DMS153 treated with DMSO at 0.1 percent for 48 hours (cell line): Measurements from ENCODE around the gene NFYC.
"Not testable (repeated sequence)": the region's sequence is repeated elsewhere in the genome, so short reads cannot be mapped to it uniquely, and the experiment has no call there.

Experiments used
- DNase-seq: peaks from one replicate; lab custom pipeline; 2025; ENCODE audit not compliant: unreplicated experiment; lab: John Stamatoyannopoulos, UW

The NFYC gene

GRCh38 chr1:40664791-40665190 lies 26.7 kb upstream of the NFYC start:
- no peak for DNase-seq

- peak; percentile 96 for DNase-seq
These were observed 26.0 kb upstream of the NFYC start, which contains the start of gene RIMS3 for GRCh38 chr1:40665335-40666171. Gene RIMS3, minus strand, starts transcription at chr1:40665682. Its CDS starts 23,757 bp downstream, at chr1:40641925.

DNA sequence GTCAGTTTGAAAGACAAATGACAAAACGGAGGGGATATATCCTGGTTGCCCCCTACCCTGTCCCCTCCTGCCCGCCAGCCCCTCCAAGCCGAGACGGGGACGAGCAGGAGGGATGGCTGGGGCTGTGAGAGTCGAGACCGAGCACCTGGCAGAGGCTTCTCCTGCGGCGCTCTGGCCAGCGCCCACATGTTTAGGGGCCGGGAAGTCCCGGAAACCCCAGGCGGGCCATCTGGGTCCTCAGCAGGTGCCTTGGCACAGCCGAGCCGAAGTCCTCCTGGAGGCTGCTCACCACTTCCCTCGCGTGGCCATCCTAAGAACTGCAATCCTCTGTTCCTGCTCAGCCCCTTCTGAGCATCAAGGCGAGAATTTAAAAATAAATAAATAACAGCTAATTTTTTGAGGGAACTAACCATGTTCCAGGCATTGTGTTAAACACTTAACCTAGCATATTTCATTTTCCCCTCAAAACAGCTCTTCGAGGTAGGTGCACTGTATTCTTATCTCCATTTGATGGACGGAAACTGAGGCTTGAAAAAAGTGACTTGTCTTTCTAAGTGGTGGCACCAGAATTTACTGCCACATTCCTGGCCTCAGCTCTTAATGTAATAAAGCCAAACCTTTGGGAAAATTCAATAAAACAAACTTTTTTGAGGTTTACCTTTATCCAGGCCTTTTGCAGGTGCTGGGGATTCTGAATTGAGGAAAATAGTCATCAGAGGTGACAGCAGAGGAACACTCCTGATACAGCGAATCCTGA lies 22.6 kb upstream of the NFYC start:
- DNase-seq: peak; percentile 94

- no peak for DNase-seq
These were observed 18.1 kb upstream of the NFYC start for GRCh38 chr1:40673452-40673851.

DNA sequence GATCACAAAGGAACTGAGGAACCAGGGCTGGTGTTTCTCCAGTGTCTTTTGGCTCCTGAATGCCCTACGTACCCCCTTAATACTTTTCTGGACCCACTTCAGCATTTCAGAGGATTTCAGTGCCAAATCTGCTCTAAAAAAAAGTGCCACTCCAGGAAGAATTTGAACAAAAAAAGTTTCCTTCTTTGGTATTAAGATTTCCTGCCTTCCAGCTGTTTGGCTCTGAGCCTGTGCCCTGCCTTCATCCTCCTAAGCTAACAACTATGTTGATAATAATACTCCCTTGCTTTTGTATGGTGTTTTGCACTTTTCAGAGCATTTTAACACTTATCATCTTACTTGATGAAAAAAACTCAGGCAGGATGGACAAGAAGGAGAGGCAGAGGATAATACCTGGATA lies 15.0 kb upstream of the NFYC start:
- DNase-seq: no peak

DNA sequence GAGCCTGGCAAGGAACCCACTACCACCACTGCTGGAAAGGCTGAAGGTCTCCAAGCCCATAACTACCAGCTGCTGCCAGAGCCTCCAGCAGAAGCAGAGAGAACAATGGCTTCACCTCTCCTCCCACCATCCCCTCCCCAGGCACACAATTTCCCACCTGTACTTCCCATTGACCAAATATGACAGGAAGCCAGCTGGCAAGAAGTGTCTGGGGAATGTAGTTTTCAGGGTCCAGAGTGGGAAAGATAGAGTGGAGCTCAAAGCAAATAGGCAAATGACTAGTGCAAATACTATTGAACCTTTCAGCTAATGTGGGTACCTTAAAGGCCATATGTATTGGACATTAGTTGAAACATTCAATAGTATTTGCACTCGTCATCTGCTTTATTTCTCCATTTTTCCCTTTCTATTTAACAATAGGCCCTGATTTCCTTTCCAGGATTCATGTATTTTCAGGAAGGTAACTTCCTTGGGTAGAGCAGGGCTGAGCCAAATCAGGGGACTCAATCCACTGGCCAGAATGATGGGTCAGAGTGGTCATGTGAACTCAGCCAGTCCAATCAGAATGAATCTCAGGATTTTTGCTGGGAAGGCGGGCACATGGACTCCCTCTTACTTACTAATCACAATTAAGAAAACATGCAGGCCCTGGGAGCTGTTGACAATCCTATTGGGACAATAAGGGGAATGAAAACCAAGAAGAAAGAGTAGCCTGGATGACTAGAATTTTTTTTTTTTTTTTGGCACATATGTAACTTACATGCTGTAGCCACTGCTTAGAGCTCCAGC lies 12.1 kb upstream of the NFYC start:
- no peak for DNase-seq

DNA sequence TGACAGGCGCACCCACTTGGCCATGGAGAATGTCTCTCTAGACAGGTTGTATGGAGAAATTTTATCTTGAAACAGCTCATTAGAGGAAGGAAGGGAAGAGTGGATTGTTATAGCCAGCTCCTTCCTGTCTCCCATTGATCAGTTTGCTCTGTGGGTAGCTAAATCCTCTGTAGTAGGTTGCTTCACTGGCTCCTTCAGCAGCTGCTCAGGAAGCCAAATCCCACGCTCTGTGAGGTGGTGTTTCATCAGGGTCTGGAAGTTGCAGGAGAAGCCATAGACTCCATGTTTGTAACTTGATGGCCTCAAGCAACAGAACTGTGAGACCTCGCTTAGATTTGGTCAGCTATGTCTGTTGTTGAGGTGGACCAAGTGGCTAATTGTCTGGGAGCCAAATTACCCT lies 6.8 kb upstream of the NFYC start:
- no peak for DNase-seq

GRCh38 chr1:40687059-40687458 lies 4.4 kb upstream of the NFYC start:
- DNase-seq: no peak

GRCh38 chr1:40687661-40688060 lies 3.8 kb upstream of the NFYC start:
- DNase-seq: no peak

DNA sequence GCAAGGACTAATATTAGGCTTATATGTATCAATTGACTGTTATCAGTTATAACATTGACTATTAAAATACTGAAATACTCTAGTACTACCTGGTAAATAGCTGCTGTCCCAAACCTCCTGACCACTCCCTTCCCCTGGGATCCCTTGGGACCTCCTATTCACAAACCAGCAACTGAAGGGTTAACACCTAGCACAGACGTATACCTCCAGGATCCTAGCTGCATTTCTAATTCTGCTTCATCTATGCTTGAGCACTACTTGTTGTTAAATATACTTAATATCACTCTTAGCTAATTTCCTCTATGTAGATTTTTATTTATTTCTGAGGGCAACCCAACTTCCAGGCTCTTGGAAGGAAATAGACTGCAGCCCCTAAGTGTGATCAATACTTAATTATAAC lies 1.8 kb upstream of the NFYC start:
- no peak for DNase-seq

DNA sequence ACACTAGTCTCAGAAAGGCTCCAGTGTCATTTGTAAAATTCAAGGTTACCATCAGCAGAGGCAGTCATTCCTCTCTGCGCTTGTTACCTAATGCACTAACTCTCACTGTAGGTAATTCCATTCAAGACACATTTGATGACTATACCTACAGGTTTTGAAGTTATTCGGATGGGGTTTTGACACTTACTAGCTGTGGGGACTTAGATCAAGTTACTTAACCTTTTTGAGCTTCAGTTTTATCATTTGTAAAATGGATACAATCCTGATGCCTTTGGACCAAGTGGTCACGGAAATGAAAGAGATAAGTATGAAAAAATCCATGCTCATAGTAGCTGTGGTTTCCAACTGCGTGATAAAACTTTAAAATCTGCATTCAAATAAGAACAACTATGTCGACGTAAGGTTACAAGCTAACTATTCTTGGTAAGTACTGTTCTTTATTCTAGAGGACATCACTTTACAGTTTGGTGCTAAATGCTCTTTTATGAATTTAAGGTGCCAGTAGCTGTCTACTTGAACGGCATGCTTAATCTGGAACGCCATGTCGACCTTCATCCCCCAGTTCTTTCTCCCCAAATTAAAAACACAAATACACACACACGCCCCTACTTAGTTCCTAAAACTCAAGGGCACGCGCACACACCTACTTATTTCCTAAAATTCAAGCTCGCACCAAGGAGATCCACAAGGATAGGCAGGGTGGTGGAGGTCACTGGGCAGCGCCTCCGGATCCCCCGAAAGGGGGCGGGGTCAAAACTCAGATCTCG lies 550 bp upstream of the NFYC start:
- DNase-seq: no peak

DNA sequence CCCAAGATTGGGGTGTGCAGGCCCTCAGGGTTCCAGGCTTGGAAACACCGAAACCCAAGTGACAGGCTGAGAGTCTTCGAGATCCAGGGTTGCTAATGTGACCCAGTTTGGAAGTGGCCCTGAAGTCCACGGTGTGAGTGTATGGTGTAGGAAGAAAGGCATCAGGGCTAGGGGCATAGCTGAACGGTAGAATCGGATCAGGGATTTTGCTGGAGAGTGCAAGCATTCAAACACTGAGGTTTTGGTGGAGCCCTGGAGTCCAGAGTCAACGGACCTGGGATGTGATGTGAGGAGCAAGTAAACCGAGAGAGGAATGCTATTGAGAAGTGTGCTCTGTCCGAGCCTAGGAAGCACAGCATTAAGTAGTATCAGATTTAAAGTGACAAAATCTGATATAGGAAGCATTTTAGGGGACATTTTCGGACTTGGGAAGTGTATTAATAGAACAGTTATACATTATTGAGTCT lies 958 bp downstream of the NFYC start:
- no peak for DNase-seq

DNA sequence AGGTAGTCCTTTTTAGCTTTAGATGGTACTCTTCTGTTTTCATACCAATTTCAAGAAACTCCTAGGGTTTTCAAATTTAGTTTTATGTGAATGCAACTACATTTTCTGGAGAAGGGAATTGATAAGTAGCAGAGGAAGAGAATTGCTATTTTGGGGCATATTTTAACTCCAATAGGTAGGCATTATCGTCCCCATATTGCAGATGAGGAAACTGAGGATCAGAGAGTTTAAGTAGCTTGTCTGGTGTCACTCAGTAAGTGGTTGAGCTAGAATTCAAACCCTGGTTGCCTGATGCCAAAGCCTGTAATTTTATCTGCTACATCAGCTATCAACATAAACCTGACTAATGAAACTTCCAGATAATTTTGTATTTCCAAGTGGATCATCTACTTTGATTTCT lies 1.9 kb downstream of the NFYC start:
- DNase-seq: no peak

GRCh38 chr1:40694353-40694874 lies 2.9 kb downstream of the NFYC start:
- no peak for DNase-seq

- no peak for DNase-seq
These were observed 4.8 kb downstream of the NFYC start for GRCh38 chr1:40696294-40696693.

- DNase-seq: no peak
These were observed 5.9 kb downstream of the NFYC start for GRCh38 chr1:40697436-40697835.

GRCh38 chr1:40699787-40700186 lies 8.3 kb downstream of the NFYC start:
- DNase-seq: no peak

DNA sequence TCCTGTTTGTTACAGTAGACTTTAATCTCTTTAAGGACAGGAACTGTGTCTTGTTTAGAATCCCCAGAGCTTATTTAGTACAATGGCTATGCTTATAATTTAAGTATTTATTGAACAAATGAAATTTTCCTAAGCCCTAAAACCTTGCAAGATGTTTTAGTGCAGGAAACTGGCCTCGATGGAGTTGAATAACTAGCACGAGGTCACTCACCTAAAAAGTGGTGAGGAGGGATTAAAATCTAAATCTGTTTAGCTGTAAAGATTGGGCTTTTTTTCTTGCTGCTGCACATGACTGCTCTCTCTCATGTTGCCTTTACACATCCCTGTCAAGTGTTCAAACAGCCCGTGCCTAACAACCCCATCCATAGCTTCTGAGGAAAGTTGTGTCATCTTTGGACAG lies 10.2 kb downstream of the NFYC start:
- DNase-seq: no peak

GRCh38 chr1:40702810-40703209 lies 11.3 kb downstream of the NFYC start:
- not testable (repeated sequence) for DNase-seq

DNA sequence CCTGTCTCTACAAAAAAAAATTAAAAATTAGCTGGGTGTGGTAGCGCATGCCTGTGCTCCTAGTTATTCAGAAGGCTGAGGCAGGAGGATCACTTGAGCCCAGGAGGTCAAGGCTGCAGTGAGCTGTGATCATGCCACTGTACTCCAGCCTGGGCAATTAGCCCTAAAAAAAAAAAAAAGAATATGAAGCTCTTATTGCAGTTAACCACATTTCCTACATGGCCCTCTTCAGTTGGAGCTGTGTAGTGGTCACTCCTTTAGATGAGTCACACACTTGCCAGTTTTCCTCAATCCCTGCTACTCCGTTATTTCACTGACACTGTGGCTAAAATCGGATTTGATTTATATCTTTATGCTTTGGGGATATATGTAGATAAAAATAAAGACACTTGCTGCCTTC lies 11.8 kb downstream of the NFYC start:
- no peak for DNase-seq
